Common myeloid progenitor, CD34-positive (primary cell): ENCODE measurements around the gene IFNG-AS1.

Source experiments
- CTCF ChIA-PET: fragments of 350-600 bp; sonication (Branson Sonifier 250); formaldehyde crosslinking; loops from one replicate; lab custom pipeline; 2021; ENCODE audit warnings: antibody characterized with exemption; lab: Charles Lee
- POLR2A ChIA-PET: fragments of 350-600 bp; sonication (Branson Sonifier 250); formaldehyde crosslinking; loops from one replicate; lab custom pipeline; 2021; ENCODE audit warnings: antibody characterized with exemption; lab: Charles Lee
- DNase-seq, 3 donors: peaks; one replicate each; pipeline versions ENCODE4 v3.0.0 to v3.0.0-alpha.2; 2013
- H3K27ac ChIP-seq, 2 experiments: 1 replicate in 1 of 2; 2 replicates in 1 of 2; pipeline ENCODE4 v1.7.0; 2013; ENCODE audit warnings: inconsistent platforms in 2 of 2, low read length in 2 of 2, mild to moderate bottlenecking in 2 of 2, low read depth in 1 of 2, moderate library complexity in 1 of 2; ENCODE audit not compliant: severe bottlenecking in 2 of 2, insufficient read depth in 1 of 2, poor library complexity in 1 of 2
- H3K27me3 ChIP-seq, 5 experiments: replicated peaks in 2 of 5; 1 replicate in 3 of 5; 2 replicates in 2 of 5; pipeline versions ENCODE4 v1.6.1 to v1.7.0; 2013; ENCODE audit warnings: low read length in 4 of 5, mild to moderate bottlenecking in 2 of 5, moderate library complexity in 2 of 5, inconsistent platforms in 1 of 5; ENCODE audit not compliant: insufficient read depth in 5 of 5, control insufficient read depth in 4 of 5
- H3K36me3 ChIP-seq, 4 experiments: 1 replicate in 2 of 4; 2 replicates in 2 of 4; pipeline versions ENCODE4 v1.6.1 to v1.7.0; 2013; ENCODE audit warnings: low read length in 3 of 4, control low read depth in 1 of 4, mild to moderate bottlenecking in 1 of 4; ENCODE audit not compliant: control insufficient read depth in 4 of 4, insufficient read depth in 4 of 4
- H3K4me1 ChIP-seq, 4 experiments: 1 replicate in 3 of 4; 2 replicates in 1 of 4; pipeline versions ENCODE4 v1.6.1 to v1.7.1; 2013; ENCODE audit warnings: low read length in 3 of 4, mild to moderate bottlenecking in 3 of 4, control low read depth in 1 of 4, inconsistent platforms in 1 of 4, moderate library complexity in 1 of 4; ENCODE audit not compliant: control insufficient read depth in 4 of 4, insufficient read depth in 4 of 4; ENCODE audit errors: control extremely low read depth in 1 of 4
- H3K4me3 ChIP-seq, 7 experiments: 1 replicate in 4 of 7; 2 replicates in 3 of 7; pipeline versions ENCODE4 v1.5.1 to v1.7.0; 2013; ENCODE audit warnings: mild to moderate bottlenecking in 7 of 7, low read length in 6 of 7, moderate library complexity in 6 of 7, inconsistent platforms in 2 of 7, low read depth in 2 of 7, control low read depth in 1 of 7; ENCODE audit not compliant: insufficient read depth in 4 of 7, control insufficient read depth in 1 of 7; ENCODE audit errors: extremely low read depth in 1 of 7
- H3K9me3 ChIP-seq, 5 experiments: 1 replicate in 4 of 5; 2 replicates in 1 of 5; pipeline versions ENCODE4 v1.6.1 to v1.7.1; 2013; ENCODE audit warnings: low read length in 4 of 5, mild to moderate bottlenecking in 2 of 5, inconsistent platforms in 1 of 5, low read depth in 1 of 5, moderate library complexity in 1 of 5; ENCODE audit not compliant: control insufficient read depth in 4 of 5, insufficient read depth in 2 of 5; ENCODE audit errors: control extremely low read depth in 1 of 5
- WGBS: methylation state at CpG from one replicate; pipeline ENCODE4 v1.1.5; 2013; ENCODE audit not compliant: insufficient coverage; 5-methylcytosine and 5-hydroxymethylcytosine counted together

The IFNG-AS1 gene

DNA sequence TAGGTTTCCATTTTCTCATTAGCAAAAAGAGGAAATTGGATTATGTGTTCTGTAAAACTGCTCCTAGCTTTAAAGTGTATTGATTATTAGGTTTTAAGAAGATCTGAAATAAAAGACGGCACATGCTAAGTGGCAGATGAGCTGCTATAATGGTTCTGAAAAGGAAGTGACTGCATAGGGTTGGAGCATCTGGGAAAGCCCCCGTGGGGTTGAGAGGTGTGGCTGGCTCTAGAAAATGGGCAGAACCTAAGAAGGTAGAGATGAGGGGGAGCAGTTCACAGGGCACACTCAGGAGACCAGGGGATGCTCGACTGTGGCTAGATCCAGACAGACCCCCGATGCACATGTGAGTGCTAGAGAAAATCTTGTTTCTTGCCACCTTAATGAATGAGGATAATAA is 1.9 kb downstream of the IFNG-AS1 start:
- ChIA-PET POLR2A (no interaction called here), CTCF (interaction anchor here (1.3 kb wide), 1 partner anchor 11 kb away, joined by 3 read pairs; no protein-coding TSS in a partner anchor)
- Histone ChIP-seq H3K27me3 (no peaks in the 10 kb centered on the region), H3K27ac (no peak overlapping the region), H3K36me3 (no peaks in the 10 kb centered on the region), H3K9me3 (no peaks in the 10 kb centered on the region), H3K4me3 (no peak overlapping the region), H3K4me1 (peaks cover 7 to 19% (median 16%) of the 10 kb centered on the region in 4 experiments)
- 94% methylated on average over 4 of the region's 4 CpGs for WGBS
- no peak for DNase-seq

GRCh38 chr12:67993143-67993542 is 3.9 kb downstream of the IFNG-AS1 start:
- no peak for DNase-seq
- H3K27me3 ChIP-seq = no peaks in the 10 kb centered on the region
- POLR2A ChIA-PET = no interaction called here
- H3K4me1 ChIP-seq = peaks cover 7 to 18% (median 14%) of the 10 kb centered on the region in 4 experiments
- no peaks in the 10 kb centered on the region for H3K9me3 ChIP-seq
- CTCF ChIA-PET = no interaction called here
- H3K4me3 ChIP-seq = no peak overlapping the region
- no peak overlapping the region for H3K27ac ChIP-seq
- WGBS = no CpG with 5 or more reads among the region's 2 CpGs
- no peaks in the 10 kb centered on the region for H3K36me3 ChIP-seq

DNA sequence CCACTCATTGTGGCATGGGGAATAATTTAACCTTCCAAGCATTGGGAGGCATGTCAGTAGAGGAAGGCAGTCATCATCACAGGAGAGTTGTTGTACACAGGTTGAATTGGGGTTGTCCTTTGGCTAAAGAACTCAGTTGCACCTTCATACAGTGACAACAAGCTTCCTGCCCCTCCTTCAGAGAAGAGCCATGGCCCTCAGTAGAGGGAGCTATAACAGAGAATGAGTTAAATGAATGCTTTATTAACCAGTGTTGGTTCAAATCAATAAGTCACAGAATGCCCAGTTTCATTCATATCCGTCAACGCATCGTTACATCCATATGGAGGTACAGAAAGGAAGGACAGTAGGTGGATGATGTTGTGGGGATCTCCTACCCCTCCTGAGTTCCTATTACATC is 4.8 kb downstream of the IFNG-AS1 start:
- H3K27ac ChIP-seq = no peak overlapping the region
- H3K4me3 ChIP-seq = no peak overlapping the region
- no peaks in the 10 kb centered on the region for H3K36me3 ChIP-seq
- ChIA-PET CTCF (no interaction called here), POLR2A (no interaction called here)
- no peaks in the 10 kb centered on the region for H3K9me3 ChIP-seq
- no peaks in the 10 kb centered on the region for H3K27me3 ChIP-seq
- no CpG with 5 or more reads among the region's 3 CpGs for WGBS
- DNase-seq = no peak
- H3K4me1 ChIP-seq = peaks cover 6 to 9% (median 6%) of the 10 kb centered on the region in 4 experiments

DNA sequence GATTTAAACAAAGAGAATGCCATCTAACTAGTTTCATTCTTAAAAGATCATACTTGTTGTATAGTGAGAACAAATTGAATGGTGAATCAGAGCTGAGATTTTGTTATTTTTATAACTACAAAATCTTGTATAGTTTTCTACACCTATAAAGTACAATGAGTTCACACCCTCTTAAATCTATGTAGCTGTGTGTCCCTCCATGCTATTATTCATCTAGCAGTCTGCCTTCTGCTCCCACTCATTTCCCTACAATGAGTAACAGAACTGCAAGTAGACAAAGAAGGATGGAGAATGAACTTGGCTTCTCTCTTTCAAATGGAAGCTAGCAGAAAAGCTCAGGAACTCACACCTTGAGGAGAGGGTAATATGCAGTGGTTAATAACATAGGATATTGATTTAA is 7.1 kb downstream of the IFNG-AS1 start:
- H3K9me3 ChIP-seq = no peaks in the 10 kb centered on the region
- H3K4me3 ChIP-seq = no peak overlapping the region
- CTCF ChIA-PET = no interaction called here
- no peak overlapping the region for H3K27ac ChIP-seq
- POLR2A ChIA-PET = no interaction called here
- no peaks in the 10 kb centered on the region for H3K27me3 ChIP-seq
- H3K36me3 ChIP-seq = no peaks in the 10 kb centered on the region
- no peak for DNase-seq
- no peaks in the 10 kb centered on the region for H3K4me1 ChIP-seq

DNA sequence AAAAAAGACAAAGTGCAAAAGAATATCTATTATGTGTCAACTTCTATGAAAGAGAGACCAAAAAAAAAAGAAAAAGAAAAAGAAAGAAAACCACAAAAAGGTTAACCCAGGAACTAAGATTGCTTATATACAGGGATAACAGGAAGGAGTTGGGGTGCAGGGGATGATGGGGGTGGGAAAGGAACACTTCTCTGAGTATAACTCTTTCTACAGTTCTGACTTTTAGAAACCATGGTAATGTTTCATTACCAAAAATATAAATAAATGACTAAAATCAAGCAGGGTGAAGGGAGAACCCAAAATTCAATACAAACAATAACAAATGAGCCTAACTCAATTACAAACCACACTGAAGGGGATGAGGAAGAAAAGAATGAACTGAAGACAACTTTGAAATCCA is 9.1 kb downstream of the IFNG-AS1 start:
- no peak for DNase-seq
- no peak overlapping the region for H3K27ac ChIP-seq
- POLR2A ChIA-PET = no interaction called here
- no peaks in the 10 kb centered on the region for H3K4me1 ChIP-seq
- no peak overlapping the region for H3K4me3 ChIP-seq
- no peaks in the 10 kb centered on the region for H3K27me3 ChIP-seq
- CTCF ChIA-PET = no interaction called here
- no peaks in the 10 kb centered on the region for H3K9me3 ChIP-seq
- no peaks in the 10 kb centered on the region for H3K36me3 ChIP-seq

DNA sequence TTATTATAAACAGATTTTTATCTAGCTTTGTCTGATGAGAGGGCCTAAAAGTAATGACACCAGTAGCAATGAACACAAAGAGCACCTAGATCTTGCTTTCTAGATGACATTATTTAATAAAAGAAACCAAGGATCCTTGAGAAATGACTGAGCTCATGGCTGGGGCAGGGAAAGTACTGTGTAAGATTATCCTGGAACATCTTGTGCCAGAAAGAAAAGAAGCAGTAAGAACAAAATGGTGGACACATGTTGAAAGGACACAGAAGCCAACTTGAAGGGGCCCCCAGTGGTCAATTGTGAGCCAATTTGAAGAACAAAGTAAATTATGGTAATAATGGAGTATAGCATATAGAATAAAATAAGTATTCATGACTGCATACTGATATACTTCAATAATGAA is 10.0 kb downstream of the IFNG-AS1 start:
- no peak overlapping the region for H3K27ac ChIP-seq
- no peaks in the 10 kb centered on the region for H3K36me3 ChIP-seq
- peaks cover 0 to 3% (median 0%) of the 10 kb centered on the region in 5 experiments for H3K9me3 ChIP-seq
- ChIA-PET POLR2A (no interaction called here), CTCF (interaction anchor here (1.4 kb wide), 1 partner anchor 9 kb away, joined by 3 read pairs; no protein-coding TSS in a partner anchor)
- H3K4me1 ChIP-seq = no peaks in the 10 kb centered on the region
- no peak overlapping the region for H3K4me3 ChIP-seq
- no peaks in the 10 kb centered on the region for H3K27me3 ChIP-seq
- no peak for DNase-seq

GRCh38 chr12:68001486-68002466 is 12.5 kb downstream of the IFNG-AS1 start:
- Histone ChIP-seq H3K36me3 (no peaks in the 10 kb centered on the region), H3K27me3 (no peaks in the 10 kb centered on the region), H3K4me1 (no peaks in the 10 kb centered on the region), H3K27ac (no peak overlapping the region), H3K9me3 (peaks cover 0 to 5% (median 0%) of the 10 kb centered on the region in 5 experiments), H3K4me3 (no peak overlapping the region)
- ChIA-PET POLR2A (no interaction called here), CTCF (interaction anchor here (1.0 to 1.2 kb wide), 3 partner anchors 10 to 12 kb away, joined by 3 to 4 read pairs (median 3); no protein-coding TSS in a partner anchor)
- 90% methylated on average over 10 of the region's 11 CpGs for WGBS
- peak in 2 of 3 donors; percentile 6 to 16 for DNase-seq
